Raji (cell line): ENCODE data around the gene MRPL4.

ENCODE experiments used
- POLR2A ChIP-seq: IDR thresholded peaks from 2 replicates; pipeline ENCODE4 v1.6.1; 2011; ENCODE audit warnings: low read depth, low read length, control low read depth; ENCODE audit not compliant: insufficient read depth

The MRPL4 gene

GRCh38 chr19:10269333-10270179, 17.5 kb downstream of the MRPL4 start:
- no peak for TF ChIP-seq POLR2A

GRCh38 chr19:10270180-10270615, 18.2 kb downstream of the MRPL4 start:
- no peak for TF ChIP-seq POLR2A

GRCh38 chr19:10270616-10271394, 18.8 kb downstream of the MRPL4 start, which contains the start of gene ICAM1:
TSS of gene ICAM1 (plus strand) at chr19:10271120. CDS start at chr19:10271160, 40 bp downstream.
- peak; percentile 98 for TF ChIP-seq POLR2A

- no peak for TF ChIP-seq POLR2A
Measured at GRCh38 chr19:10271543-10272086, 19.6 kb downstream of the MRPL4 start.

GRCh38 chr19:10274589-10274988, 22.6 kb downstream of the MRPL4 start:
- TF ChIP-seq POLR2A, result no peak

GRCh38 chr19:10277795-10278589, 26.0 kb downstream of the MRPL4 start:
- no peak for TF ChIP-seq POLR2A

GRCh38 chr19:10278935-10279334, 26.9 kb downstream of the MRPL4 start:
- TF ChIP-seq POLR2A, result no peak

- no peak for TF ChIP-seq POLR2A
Measured at GRCh38 chr19:10279737-10280442, 27.9 kb downstream of the MRPL4 start.

GRCh38 chr19:10283301-10284064, 31.5 kb downstream of the MRPL4 start:
- TF ChIP-seq POLR2A, result no peak

- no peak for TF ChIP-seq POLR2A
Measured at GRCh38 chr19:10284065-10284959, 32.3 kb downstream of the MRPL4 start.

GRCh38 chr19:10284960-10285278, 32.9 kb downstream of the MRPL4 start:
- TF ChIP-seq POLR2A, result no peak

GRCh38 chr19:10285393-10285792, 33.4 kb downstream of the MRPL4 start:
- TF ChIP-seq POLR2A, result no peak
